Epithelial cell of umbilical artery (primary cell): ENCODE results near the gene RSU1. TPM values are rescaled to one million over a fixed set of nuclear protein-coding genes. Genes with fewer than 3 reads are reported as not detected.

ENCODE experiments used
- total RNA-seq: library from RNA; depleted of rRNA; stranded (reverse); fragments of >200 nt; gene quantifications from 2 replicates; pipeline ENCODE4 v1.2.3, GENCODE V29; 2014

Gene RSU1
- total RNA-seq, result 52.9 and 55.2 TPM in 2 replicates

DNA sequence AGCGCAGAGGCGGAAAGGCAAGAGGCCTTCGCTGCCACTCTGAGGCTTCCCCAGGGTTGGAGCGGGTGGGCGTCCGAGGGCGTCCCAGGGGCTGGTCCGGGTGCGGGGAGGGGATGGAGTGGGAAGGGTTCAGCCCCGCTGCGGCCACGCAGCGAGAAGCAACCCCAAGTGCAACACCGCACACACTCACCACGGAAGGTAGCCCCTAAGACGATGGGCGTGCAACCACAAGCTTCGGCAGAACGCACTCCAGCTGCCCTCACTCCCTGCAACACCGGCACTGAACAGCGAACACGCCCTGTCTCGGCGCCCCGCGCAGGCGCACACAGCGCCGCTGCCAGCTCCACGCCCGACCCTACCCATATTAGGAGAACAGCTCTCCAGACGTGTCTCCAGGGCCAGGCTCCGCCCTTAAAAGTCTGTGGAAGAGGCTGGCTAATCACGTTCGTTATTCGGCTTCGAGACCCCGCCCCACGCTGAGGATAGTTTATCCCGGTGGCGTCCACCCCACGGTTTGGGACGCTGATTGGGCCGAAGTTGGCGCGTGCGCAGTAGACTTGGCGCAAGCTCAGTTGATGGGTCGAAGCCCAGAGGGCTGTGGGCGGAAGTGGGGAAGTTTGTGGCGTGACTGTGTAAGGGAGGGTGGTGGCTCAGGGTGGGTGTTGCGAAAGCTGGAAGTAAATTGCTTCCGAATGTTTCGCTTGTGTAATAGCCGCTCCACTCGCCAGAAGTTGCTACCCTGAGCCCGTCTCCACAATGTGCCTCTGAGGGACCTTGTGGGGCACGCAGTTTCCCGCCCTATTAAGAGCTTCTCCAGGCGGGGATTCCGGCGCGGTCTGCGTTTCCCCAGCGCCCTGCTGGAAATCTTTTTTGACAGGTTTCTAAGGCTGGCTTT is at the start of gene RSU1:
Gene RSU1, minus strand, starts transcription at position 300 of the 895 bp plus-strand sequence. CDS start 343 bp downstream, outside the sequence.

